Chondrocyte (in vitro differentiated cells): ENCODE data around the gene LENG9. TPM values are rescaled to one million over a fixed set of nuclear protein-coding genes. Genes with fewer than 3 reads are reported as not detected.

ENCODE experiments used
- DNase-seq: peaks from one replicate; pipeline ENCODE4 v3.0.0; 2021; ENCODE audit warnings: mixed read lengths, low spot score
- H3K27ac Mint-ChIP-seq: one replicate; pipeline ENCODE4 v1.8.0; 2021; ENCODE audit warnings: mild to moderate bottlenecking, moderate library complexity, mixed read lengths; ENCODE audit not compliant: unreplicated experiment
- H3K27me3 Mint-ChIP-seq: 2 replicates; pipeline ENCODE4 v1.8.0; 2021; ENCODE audit warnings: low read depth, mixed read lengths
- H3K36me3 Mint-ChIP-seq: 2 replicates; pipeline ENCODE4 v1.8.0; 2021; ENCODE audit warnings: low read depth, mixed read lengths
- H3K4me1 Mint-ChIP-seq: 2 replicates; pipeline ENCODE4 v1.8.0; 2021; ENCODE audit warnings: low read depth, mild to moderate bottlenecking, mixed read lengths
- H3K4me3 Mint-ChIP-seq: one replicate; pipeline ENCODE4 v1.8.0; 2021; ENCODE audit warnings: mild to moderate bottlenecking, moderate library complexity, mixed read lengths; ENCODE audit not compliant: unreplicated experiment
- H3K9me3 Mint-ChIP-seq: 2 replicates; pipeline ENCODE4 v1.8.0; 2021; ENCODE audit warnings: low read depth, mixed read lengths
- total RNA-seq: library from RNA; stranded (reverse); gene quantifications from 3 replicates; pipeline ENCODE4 v1.2.1, GENCODE V29; 2021
- TF ChIP-seq, protein P1 (sequence below): fragments of 200-600 bp; sonication (generic); IDR thresholded peaks from 2 replicates; pipeline ENCODE4 v1.5.0; 2021; ENCODE audit warnings: antibody characterized with exemption, mild to moderate bottlenecking, moderate library complexity

Gene LENG9
- total RNA-seq, 1 donor from 2014 or later: 13.2 TPM

GRCh38 chr19:54430306-54431254, 33.0 kb downstream of the LENG9 start:
- Mint-ChIP-seq H3K27me3 (peaks cover 6% of the 10 kb centered on the region), H3K27ac (no peak overlapping the region), H3K4me3 (peak overlapping the region; percentile 61), H3K4me1 (peaks cover 10% of the 10 kb centered on the region), H3K36me3 (no peaks in the 10 kb centered on the region), H3K9me3 (no peaks in the 10 kb centered on the region)
- DNase-seq: no peak
- TF ChIP-seq, protein P1, sequence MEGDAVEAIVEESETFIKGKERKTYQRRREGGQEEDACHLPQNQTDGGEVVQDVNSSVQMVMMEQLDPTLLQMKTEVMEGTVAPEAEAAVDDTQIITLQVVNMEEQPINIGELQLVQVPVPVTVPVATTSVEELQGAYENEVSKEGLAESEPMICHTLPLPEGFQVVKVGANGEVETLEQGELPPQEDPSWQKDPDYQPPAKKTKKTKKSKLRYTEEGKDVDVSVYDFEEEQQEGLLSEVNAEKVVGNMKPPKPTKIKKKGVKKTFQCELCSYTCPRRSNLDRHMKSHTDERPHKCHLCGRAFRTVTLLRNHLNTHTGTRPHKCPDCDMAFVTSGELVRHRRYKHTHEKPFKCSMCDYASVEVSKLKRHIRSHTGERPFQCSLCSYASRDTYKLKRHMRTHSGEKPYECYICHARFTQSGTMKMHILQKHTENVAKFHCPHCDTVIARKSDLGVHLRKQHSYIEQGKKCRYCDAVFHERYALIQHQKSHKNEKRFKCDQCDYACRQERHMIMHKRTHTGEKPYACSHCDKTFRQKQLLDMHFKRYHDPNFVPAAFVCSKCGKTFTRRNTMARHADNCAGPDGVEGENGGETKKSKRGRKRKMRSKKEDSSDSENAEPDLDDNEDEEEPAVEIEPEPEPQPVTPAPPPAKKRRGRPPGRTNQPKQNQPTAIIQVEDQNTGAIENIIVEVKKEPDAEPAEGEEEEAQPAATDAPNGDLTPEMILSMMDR: peak; percentile 60

DNA sequence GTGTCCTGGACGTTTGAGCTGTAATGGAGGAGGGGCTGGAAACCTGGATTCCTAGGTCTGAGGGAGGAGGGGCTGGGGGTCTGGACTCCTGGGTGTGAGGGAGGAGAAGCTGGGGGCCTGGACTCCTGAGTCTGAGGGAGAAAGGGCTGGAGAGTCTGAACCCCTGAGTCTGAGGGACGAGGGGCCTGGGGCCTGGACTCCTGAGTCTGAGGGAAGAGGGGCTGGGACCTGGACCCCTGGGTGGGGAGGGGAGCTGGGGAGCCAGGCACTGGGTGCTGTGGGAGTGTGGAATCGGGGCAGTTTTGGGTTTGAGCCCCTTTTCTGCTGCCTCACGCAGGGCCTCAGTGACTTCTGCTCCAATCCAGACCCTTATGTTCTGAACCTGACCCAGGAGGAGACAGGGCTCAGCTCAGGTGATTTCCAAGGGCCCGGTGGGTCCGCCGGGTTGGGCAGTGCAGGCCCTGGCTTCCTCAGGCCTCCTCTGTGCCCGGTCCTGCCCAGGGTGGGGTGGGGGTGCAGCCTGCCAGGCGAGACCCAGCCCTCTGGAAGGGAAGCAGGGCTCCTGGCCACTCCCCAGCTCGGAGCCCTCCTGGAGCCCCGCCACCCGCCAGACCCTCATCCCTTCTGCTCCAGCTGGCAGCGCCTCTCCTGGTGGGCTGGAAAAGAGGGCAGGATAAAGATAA, 33.9 kb downstream of the LENG9 start:
- Mint-ChIP-seq H3K27me3 (peaks cover 8% of the 10 kb centered on the region), H3K4me1 (peaks cover 10% of the 10 kb centered on the region), H3K9me3 (no peaks in the 10 kb centered on the region), H3K27ac (no peak overlapping the region), H3K4me3 (no peak overlapping the region), H3K36me3 (no peaks in the 10 kb centered on the region)
- DNase-seq: no peak
- TF ChIP-seq, protein P1: no peak

- Mint-ChIP-seq H3K27ac (no peak overlapping the region), H3K4me1 (peaks cover 10% of the 10 kb centered on the region), H3K9me3 (no peaks in the 10 kb centered on the region), H3K4me3 (no peak overlapping the region), H3K36me3 (no peaks in the 10 kb centered on the region), H3K27me3 (peaks cover 8% of the 10 kb centered on the region)
- DNase-seq: no peak
- TF ChIP-seq, protein P1: no peak
Observed at GRCh38 chr19:54429176-54429495, 34.4 kb downstream of the LENG9 start.

- Mint-ChIP-seq H3K27me3 (peaks cover 8% of the 10 kb centered on the region), H3K27ac (no peak overlapping the region), H3K4me3 (no peak overlapping the region), H3K9me3 (no peaks in the 10 kb centered on the region), H3K36me3 (no peaks in the 10 kb centered on the region), H3K4me1 (peaks cover 10% of the 10 kb centered on the region)
- DNase-seq: no peak
- TF ChIP-seq, protein P1: no peak
Observed at GRCh38 chr19:54428323-54429175, 35.0 kb downstream of the LENG9 start.

- no peaks in the 10 kb centered on the region for H3K9me3 Mint-ChIP-seq
- no peak overlapping the region for H3K4me3 Mint-ChIP-seq
- H3K4me1 Mint-ChIP-seq: peaks cover 10% of the 10 kb centered on the region
- TF ChIP-seq, protein P1: no peak
- no peak for DNase-seq
- no peak overlapping the region for H3K27ac Mint-ChIP-seq
- no peaks in the 10 kb centered on the region for H3K36me3 Mint-ChIP-seq
- H3K27me3 Mint-ChIP-seq: peaks cover 11% of the 10 kb centered on the region
Observed at GRCh38 chr19:54427586-54427985, 36.0 kb downstream of the LENG9 start.
